Measurements from ENCODE around the gene PRKCH. TPM values are rescaled to one million over a fixed set of nuclear protein-coding genes. Genes with fewer than 3 reads are reported as not detected.

The PRKCH gene
- total and polyA plus RNA-seq, 7 donors: 4.2 to 19.9 (median 10.0) TPM

DNA sequence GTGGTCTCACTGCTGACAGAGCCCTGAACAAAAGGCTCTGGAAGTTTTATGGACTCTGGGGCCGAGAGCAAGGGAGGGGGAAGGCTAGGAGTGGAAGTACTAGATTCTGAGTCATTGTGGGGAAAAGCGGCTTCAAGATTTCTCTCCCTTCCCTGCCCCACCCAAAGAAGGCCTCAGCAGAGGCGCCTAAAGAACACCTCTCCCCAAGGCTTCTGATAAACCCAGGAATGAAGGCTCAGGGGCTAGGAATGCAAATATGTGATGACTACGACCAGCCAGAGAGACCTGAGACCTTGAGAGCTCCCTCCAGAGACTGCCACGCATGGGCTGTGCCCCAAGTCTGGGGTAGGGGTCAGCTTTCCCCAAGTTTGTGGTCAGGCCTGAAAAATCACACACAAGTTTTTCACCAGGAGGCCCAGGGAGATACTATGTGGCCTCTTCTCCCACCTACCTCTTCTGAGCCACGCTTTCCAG is 243.3 kb downstream of the PRKCH start:
- no peak overlapping the region for H3K27ac ChIP-seq
- TF ChIP-seq EP300 (IDR thresholded peaks at IDR 0.05): no peak
- no peak for TF ChIP-seq POLR2AphosphoS5 (IDR thresholded peaks at IDR 0.05)
- TF ChIP-seq, protein P1, sequence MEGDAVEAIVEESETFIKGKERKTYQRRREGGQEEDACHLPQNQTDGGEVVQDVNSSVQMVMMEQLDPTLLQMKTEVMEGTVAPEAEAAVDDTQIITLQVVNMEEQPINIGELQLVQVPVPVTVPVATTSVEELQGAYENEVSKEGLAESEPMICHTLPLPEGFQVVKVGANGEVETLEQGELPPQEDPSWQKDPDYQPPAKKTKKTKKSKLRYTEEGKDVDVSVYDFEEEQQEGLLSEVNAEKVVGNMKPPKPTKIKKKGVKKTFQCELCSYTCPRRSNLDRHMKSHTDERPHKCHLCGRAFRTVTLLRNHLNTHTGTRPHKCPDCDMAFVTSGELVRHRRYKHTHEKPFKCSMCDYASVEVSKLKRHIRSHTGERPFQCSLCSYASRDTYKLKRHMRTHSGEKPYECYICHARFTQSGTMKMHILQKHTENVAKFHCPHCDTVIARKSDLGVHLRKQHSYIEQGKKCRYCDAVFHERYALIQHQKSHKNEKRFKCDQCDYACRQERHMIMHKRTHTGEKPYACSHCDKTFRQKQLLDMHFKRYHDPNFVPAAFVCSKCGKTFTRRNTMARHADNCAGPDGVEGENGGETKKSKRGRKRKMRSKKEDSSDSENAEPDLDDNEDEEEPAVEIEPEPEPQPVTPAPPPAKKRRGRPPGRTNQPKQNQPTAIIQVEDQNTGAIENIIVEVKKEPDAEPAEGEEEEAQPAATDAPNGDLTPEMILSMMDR (IDR thresholded peaks at IDR 0.05): no peak
- TF ChIP-seq POLR2A (IDR thresholded peaks at IDR 0.05): no peak
- H3K9me3 ChIP-seq: no peaks in the 10 kb centered on the region
- H3K4me1 ChIP-seq: peaks cover 0 to 37% (median 24%) of the 10 kb centered on the region in 4 donors
- H3K27me3 ChIP-seq: peaks cover 0 to 10% (median 3%) of the 10 kb centered on the region in 3 donors
- H3K4me3 ChIP-seq: no peak overlapping the region
- intact Hi-C loops (cut with DNase I): no loop called here
- 72 to 78% methylated on average over 6 of the region's 6 CpGs for WGBS, 2 donors
- DNase-seq: no peak
- no peaks in the 10 kb centered on the region for H3K36me3 ChIP-seq

DNA sequence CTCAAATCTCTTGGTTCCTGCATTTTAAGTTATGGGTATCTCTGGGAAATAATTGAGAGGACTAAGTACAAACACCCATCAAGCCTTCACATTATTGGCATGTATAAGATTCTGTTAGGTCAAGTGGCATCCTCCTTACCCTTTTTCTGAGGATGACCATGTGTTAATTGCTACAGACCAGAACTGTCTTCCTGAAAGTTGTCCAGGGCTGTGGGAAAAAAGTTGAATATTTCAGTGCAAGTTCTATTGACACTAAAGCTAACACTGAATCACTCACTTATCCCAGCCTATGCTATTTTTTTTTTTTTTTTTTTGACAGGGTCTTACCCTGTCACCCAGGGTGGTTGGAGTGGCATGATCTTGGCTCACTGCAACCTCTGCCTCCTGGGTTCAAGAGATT is 243.8 kb downstream of the PRKCH start:
- no peak for DNase-seq
- Histone ChIP-seq H3K36me3 (no peaks in the 10 kb centered on the region), H3K27me3 (peaks cover 0 to 10% (median 3%) of the 10 kb centered on the region in 3 donors), H3K4me1 (peaks cover 0 to 39% (median 24%) of the 10 kb centered on the region in 4 donors), H3K4me3 (no peak overlapping the region), H3K27ac (no peak overlapping the region), H3K9me3 (no peaks in the 10 kb centered on the region)
- TF ChIP-seq, protein P1 (IDR thresholded peaks at IDR 0.05): no peak
- TF ChIP-seq POLR2AphosphoS5 (IDR thresholded peaks at IDR 0.05) (no peak), EP300 (IDR thresholded peaks at IDR 0.05) (no peak), POLR2A (IDR thresholded peaks at IDR 0.05) (no peak)
- intact Hi-C loops (cut with DNase I): no loop called here

DNA sequence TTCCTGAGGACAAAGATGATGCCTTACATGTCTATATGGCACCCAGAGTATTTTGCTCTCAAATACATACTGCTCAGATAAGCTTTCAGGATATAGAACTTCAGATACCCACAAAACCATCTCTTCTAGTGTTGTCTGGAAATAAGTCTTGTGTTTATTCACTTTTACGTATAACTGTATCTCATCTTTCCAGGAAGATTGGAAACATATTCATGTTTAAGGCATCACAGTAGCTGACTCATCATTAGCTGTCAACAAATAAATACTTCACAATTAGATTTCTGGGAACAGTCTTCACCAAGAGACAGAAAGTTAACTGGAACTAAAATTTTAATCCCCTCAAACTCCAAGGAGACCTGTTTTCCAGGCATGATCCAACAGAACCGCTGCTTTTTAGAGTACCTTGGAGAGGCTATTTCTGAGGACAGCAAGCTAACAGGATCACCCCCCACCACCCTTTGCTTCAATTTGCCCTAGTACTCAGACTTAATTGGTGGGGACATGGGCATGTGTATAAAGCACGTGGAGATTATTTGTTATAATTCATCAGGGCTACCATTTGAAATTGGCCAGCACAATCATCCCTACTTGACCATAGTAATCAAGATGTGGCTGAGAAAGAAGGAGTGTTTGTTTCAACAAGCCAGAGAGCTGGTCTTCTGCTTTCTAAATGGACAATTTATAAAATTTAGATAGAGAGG is 244.6 kb downstream of the PRKCH start:
- intact Hi-C loops (cut with DNase I): no loop called here
- peaks cover 0 to 46% (median 26%) of the 10 kb centered on the region in 4 donors for H3K4me1 ChIP-seq
- H3K27ac ChIP-seq: peak overlapping the region in 1 of 4 donors; percentile 52
- DNase-seq: no peak
- H3K27me3 ChIP-seq: peaks cover 0 to 10% (median 3%) of the 10 kb centered on the region in 3 donors
- no peaks in the 10 kb centered on the region for H3K36me3 ChIP-seq
- TF ChIP-seq EP300 (IDR thresholded peaks at IDR 0.05) (no peak), POLR2AphosphoS5 (IDR thresholded peaks at IDR 0.05) (peak in 1 of 4 donors; percentile 17), POLR2A (IDR thresholded peaks at IDR 0.05) (no peak)
- TF ChIP-seq, protein P1 (IDR thresholded peaks at IDR 0.05): no peak
- 83 to 84% methylated on average over 3 of the region's 3 CpGs for WGBS, 2 donors
- no peak overlapping the region for H3K4me3 ChIP-seq
- H3K9me3 ChIP-seq: no peaks in the 10 kb centered on the region

DNA sequence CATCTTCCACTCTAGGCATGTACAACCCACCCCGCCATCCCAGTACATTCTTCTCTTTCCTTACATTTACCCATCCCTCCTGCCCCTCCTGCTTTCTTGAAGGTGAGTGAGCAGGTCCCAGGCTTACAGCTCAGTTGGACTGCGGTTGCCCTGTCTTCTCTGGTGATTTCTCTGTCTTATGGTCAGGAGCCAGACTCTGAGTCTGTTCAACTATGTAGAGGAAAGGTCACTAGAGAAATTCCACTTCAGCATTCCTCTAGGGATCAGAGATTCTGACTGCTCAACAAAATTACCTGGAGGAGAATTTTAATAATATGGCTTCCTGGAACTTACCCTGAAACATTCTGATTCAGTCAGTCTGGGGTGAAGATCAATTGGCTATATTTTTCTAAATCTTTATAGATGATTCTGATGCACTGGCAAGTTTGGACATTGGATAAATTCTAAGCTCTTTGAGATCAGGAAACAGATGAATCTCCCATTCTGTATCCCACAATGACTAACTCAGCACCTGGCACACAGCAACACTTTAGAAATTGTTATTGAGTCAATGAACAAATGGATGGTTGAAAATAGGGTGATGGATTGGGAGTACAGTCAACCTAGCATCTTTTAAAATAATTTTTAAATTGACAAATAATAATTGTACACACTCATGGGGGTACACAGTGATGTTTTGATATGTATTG is 245.3 kb downstream of the PRKCH start:
- no peak overlapping the region for H3K4me3 ChIP-seq
- TF ChIP-seq EP300 (IDR thresholded peaks at IDR 0.05): no peak
- TF ChIP-seq, protein P1 (IDR thresholded peaks at IDR 0.05): no peak
- no peak for TF ChIP-seq POLR2A (IDR thresholded peaks at IDR 0.05)
- TF ChIP-seq POLR2AphosphoS5 (IDR thresholded peaks at IDR 0.05): no peak
- peak overlapping the region in 1 of 4 donors; percentile 52 for H3K27ac ChIP-seq
- no peaks in the 10 kb centered on the region for H3K9me3 ChIP-seq
- 95 to 96% methylated on average over 2 of the region's 2 CpGs for WGBS, 2 donors
- H3K27me3 ChIP-seq: peaks cover 0 to 10% (median 3%) of the 10 kb centered on the region in 3 donors
- intact Hi-C loops (cut with DNase I): no loop called here
- no peaks in the 10 kb centered on the region for H3K36me3 ChIP-seq
- H3K4me1 ChIP-seq: peaks cover 0 to 40% (median 20%) of the 10 kb centered on the region in 4 donors
- DNase-seq: no peak

Data from sigmoid colon (tissue), 7 donors.